PFSK-1 (cell line): ENCODE results near the gene KRTAP10-3.

ENCODE experiments used
- FOXP2 ChIP-seq: optimal IDR thresholded peaks from 2 replicates; pipeline ENCODE3; 2011; ENCODE audit warnings: borderline replicate concordance, control low read depth, inconsistent platforms; ENCODE audit not compliant: insufficient read depth; ENCODE audit errors: extremely low read length, extremely low read depth
- POLR2AphosphoS5 ChIP-seq: IDR thresholded peaks from 2 replicates; pipeline ENCODE4 v1.6.1; 2012; ENCODE audit warnings: low read depth, mild to moderate bottlenecking, control low read depth, low read length, moderate library complexity
- SIN3A ChIP-seq: IDR thresholded peaks from 2 replicates; pipeline ENCODE4 v1.6.1; 2012; ENCODE audit warnings: mild to moderate bottlenecking, low read length, moderate library complexity, borderline replicate concordance; ENCODE audit not compliant: insufficient read depth
- TAF1 ChIP-seq: IDR thresholded peaks from 2 replicates; pipeline ENCODE4 v1.6.1; 2012; ENCODE audit warnings: low read length, control low read depth, borderline replicate concordance; ENCODE audit not compliant: insufficient read depth
- TF ChIP-seq, protein P1 (sequence below), 2 experiments: IDR thresholded peaks; 2 replicates each; pipeline versions ENCODE4 v1.6.1 to v1.8.0; 2011 to 2012; ENCODE audit warnings: low read depth in 2 of 2, low read length in 2 of 2, control low read depth in 1 of 2, inconsistent platforms in 1 of 2, mild to moderate bottlenecking in 1 of 2, moderate library complexity in 1 of 2; ENCODE audit not compliant: insufficient read depth in 1 of 2

The KRTAP10-3 gene

DNA sequence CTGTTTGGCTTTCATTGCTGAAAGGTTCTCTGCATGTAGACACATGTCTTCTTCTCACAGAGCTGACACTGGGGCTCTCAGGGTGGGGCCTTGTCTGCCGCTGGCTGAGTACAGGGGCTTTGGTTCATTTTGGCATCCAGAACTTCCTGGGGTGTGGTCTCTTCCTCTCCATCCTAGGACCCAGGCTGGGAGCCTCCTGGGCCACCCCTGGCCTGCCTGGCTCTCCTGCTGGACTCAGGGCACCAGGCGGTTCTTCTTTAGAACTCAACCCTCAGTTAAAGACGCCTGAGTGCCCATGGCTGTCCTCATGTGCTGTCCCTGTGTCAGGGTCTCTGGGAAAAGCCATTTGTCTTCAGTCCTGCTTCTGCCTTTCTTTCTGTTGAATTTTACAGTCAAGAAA is 27.3 kb upstream of the KRTAP10-3 start:
- TF ChIP-seq FOXP2 (no peak), TAF1 (no peak), SIN3A (no peak), POLR2AphosphoS5 (no peak)
- TF ChIP-seq, protein P1, sequence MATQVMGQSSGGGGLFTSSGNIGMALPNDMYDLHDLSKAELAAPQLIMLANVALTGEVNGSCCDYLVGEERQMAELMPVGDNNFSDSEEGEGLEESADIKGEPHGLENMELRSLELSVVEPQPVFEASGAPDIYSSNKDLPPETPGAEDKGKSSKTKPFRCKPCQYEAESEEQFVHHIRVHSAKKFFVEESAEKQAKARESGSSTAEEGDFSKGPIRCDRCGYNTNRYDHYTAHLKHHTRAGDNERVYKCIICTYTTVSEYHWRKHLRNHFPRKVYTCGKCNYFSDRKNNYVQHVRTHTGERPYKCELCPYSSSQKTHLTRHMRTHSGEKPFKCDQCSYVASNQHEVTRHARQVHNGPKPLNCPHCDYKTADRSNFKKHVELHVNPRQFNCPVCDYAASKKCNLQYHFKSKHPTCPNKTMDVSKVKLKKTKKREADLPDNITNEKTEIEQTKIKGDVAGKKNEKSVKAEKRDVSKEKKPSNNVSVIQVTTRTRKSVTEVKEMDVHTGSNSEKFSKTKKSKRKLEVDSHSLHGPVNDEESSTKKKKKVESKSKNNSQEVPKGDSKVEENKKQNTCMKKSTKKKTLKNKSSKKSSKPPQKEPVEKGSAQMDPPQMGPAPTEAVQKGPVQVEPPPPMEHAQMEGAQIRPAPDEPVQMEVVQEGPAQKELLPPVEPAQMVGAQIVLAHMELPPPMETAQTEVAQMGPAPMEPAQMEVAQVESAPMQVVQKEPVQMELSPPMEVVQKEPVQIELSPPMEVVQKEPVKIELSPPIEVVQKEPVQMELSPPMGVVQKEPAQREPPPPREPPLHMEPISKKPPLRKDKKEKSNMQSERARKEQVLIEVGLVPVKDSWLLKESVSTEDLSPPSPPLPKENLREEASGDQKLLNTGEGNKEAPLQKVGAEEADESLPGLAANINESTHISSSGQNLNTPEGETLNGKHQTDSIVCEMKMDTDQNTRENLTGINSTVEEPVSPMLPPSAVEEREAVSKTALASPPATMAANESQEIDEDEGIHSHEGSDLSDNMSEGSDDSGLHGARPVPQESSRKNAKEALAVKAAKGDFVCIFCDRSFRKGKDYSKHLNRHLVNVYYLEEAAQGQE (IDR thresholded peaks at IDR 0.05; ENCODE audit: insufficient read depth in 1 of 2, low read depth in 2 of 2, low read length in 2 of 2) = no peak

- TF ChIP-seq, protein P1 (IDR thresholded peaks at IDR 0.05; ENCODE audit: insufficient read depth in 1 of 2, low read depth in 2 of 2, low read length in 2 of 2) = no peak
- no peak for TF ChIP-seq FOXP2
Observed at GRCh38 chr21:44583800-44584147, 25.2 kb upstream of the KRTAP10-3 start.

DNA sequence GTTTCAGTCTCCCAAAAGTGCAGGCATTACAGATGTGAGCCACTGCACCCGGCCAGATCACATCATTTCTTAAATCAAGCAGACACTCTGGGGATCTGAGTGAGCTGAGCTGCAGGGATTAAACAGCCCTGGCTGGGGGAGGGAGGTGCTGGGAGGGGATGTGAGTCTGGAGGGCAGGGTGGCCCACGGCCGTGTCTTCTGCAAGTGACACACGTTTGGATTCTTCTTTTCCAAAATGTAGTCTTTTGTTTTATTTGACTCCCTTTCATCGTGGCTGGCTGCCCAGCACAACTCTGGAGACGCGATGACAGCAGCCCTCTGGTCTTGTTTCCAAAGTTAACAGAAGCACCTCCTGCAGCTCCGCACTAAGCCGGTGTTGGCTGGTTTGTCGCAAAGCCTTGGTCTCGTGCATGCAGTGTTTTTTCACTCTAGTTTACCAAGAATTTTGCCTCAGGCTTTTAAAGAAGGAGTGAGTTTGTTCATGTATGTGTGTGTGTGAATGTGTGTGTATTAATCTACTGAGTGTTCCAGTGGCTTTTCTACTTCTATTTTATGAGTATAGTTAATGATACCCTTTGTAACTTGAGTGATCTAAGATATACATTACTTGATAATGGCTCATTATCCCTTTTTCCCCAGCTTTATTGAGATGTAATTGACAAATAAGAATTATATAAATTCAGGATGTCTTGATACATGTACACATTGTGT is 24.6 kb upstream of the KRTAP10-3 start:
- TF ChIP-seq FOXP2 (no peak), SIN3A (no peak), POLR2AphosphoS5 (no peak), TAF1 (no peak)
- TF ChIP-seq, protein P1 (IDR thresholded peaks at IDR 0.05; ENCODE audit: insufficient read depth in 1 of 2, low read depth in 2 of 2, low read length in 2 of 2) = no peak

GRCh38 chr21:44582055-44582454 is 23.5 kb upstream of the KRTAP10-3 start:
- TF ChIP-seq TAF1 (no peak), SIN3A (no peak), FOXP2 (no peak), POLR2AphosphoS5 (no peak)
- TF ChIP-seq, protein P1 (IDR thresholded peaks at IDR 0.05; ENCODE audit: insufficient read depth in 1 of 2, low read depth in 2 of 2, low read length in 2 of 2) = no peak

DNA sequence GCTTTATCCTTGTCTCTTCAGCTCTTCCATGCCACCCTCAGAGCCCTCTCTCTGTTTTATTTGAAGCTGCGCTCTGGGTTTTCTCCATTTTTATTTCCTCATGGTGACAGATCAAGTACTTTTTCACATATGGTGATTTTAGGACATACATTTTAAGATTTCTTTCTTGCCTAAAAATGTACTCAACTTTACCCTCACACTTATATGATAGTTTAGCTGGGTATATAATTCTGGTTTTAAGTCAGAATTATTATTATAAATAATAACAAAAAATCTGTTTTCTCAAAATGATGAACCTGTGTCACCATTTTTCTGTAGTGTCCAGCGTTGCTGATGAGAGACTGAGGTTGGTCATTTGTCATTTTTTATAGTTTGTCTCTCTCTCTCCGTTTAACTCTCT is 22.6 kb upstream of the KRTAP10-3 start:
- no peak for TF ChIP-seq FOXP2
